Breast epithelium (tissue), 3 donors: ENCODE results near the gene ADIPOR2.

Experiments used
- POLR2A ChIP-seq: fragments of 450-650 bp; IDR thresholded peaks from one replicate; pipeline ENCODE4 v1.6.1; 2016; ENCODE audit warnings: antibody characterized with exemption, mild to moderate bottlenecking, moderate library complexity
- POLR2AphosphoS5 ChIP-seq, 3 donors: sonication (generic); formaldehyde crosslinking; IDR thresholded peaks; one replicate each; pipeline ENCODE4 v1.6.1; 2017; ENCODE audit warnings: antibody characterized with exemption in 3 of 3
- TF ChIP-seq, protein P1 (sequence below), 3 donors: fragments of 450-650 bp; IDR thresholded peaks; one replicate each; pipeline ENCODE4 v1.5.1; 2016 to 2017; ENCODE audit warnings: antibody characterized with exemption in 3 of 3, mild to moderate bottlenecking in 3 of 3, moderate library complexity in 3 of 3

DNA sequence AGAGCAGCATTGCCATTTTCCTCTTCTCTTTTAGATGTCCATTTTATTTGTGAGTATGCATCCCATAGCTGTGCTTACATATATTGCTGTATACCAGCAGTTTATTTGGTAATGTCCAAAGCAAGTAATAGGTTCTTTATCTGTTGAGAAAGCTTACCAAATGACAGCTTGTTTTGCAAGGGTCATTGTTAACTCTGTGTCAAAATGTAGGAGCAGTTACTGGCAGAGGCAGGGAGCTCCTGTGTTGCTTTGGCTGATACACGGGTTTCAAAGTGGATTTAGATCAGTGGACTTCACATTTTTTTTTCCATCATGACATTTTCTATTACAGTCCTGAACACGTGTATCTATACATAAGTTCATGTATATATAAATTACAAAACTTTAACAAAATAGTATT, 91.3 kb downstream of the ADIPOR2 start:
- TF ChIP-seq, protein P1, sequence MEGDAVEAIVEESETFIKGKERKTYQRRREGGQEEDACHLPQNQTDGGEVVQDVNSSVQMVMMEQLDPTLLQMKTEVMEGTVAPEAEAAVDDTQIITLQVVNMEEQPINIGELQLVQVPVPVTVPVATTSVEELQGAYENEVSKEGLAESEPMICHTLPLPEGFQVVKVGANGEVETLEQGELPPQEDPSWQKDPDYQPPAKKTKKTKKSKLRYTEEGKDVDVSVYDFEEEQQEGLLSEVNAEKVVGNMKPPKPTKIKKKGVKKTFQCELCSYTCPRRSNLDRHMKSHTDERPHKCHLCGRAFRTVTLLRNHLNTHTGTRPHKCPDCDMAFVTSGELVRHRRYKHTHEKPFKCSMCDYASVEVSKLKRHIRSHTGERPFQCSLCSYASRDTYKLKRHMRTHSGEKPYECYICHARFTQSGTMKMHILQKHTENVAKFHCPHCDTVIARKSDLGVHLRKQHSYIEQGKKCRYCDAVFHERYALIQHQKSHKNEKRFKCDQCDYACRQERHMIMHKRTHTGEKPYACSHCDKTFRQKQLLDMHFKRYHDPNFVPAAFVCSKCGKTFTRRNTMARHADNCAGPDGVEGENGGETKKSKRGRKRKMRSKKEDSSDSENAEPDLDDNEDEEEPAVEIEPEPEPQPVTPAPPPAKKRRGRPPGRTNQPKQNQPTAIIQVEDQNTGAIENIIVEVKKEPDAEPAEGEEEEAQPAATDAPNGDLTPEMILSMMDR (IDR thresholded peaks at IDR 0.05) = no peak
- TF ChIP-seq POLR2A (no peak), POLR2AphosphoS5 (IDR thresholded peaks at IDR 0.05) (no peak)
